T47D (cell line): ENCODE results near the gene CAMKK2.
"Not testable (repeated sequence)": the region's sequence is repeated elsewhere in the genome, so short reads cannot be mapped to it uniquely, and the experiment has no call there.

Experiments used
- DNase-seq, 2 experiments: peaks; one replicate each; pipeline versions ENCODE4 v3.0.0 to v3.0.0-alpha.2; 2011 to 2012; ENCODE audit warnings: low read depth in 1 of 2, low spot score in 1 of 2
- JUND ChIP-seq: IDR thresholded peaks from 2 replicates; pipeline ENCODE4 v1.6.1; 2012; ENCODE audit warnings: low read depth
- in situ Hi-C: cut with HindIII; loops from 2 replicates; pipeline ENCODE4 v1.10.0; 2016; ENCODE audit warnings: low sequenced_read_pairs, low pct_unique_long_range_greater_than_20kb

Gene CAMKK2

GRCh38 chr12:121232163-121232562 lies 64.3 kb downstream of the CAMKK2 start:
- TF ChIP-seq JUND: no peak
- in situ Hi-C loops: no loop called here
- DNase-seq: no peak

- in situ Hi-C loops: no loop called here
- DNase-seq: no peak
- TF ChIP-seq JUND: no peak
Observed at GRCh38 chr12:121230538-121230907, 66.0 kb downstream of the CAMKK2 start.

GRCh38 chr12:121229826-121230537 lies 66.5 kb downstream of the CAMKK2 start:
- in situ Hi-C loops: not testable (repeated sequence)
- peak; percentile 84 to 86 for DNase-seq

GRCh38 chr12:121228919-121229665 lies 67.4 kb downstream of the CAMKK2 start:
- peak in 1 of 2 experiments; percentile 34 for DNase-seq
- no peak for TF ChIP-seq JUND
- in situ Hi-C loops: no loop called here

- no peak for TF ChIP-seq JUND
- DNase-seq: peak; percentile 92 to 99
- in situ Hi-C loops: no loop called here
Observed at GRCh38 chr12:121227294-121227693, 69.2 kb downstream of the CAMKK2 start.

- DNase-seq, in situ Hi-C loops: not testable (repeated sequence)
Observed at GRCh38 chr12:121226871-121227270, 69.6 kb downstream of the CAMKK2 start.

GRCh38 chr12:121226399-121226798 lies 70.1 kb downstream of the CAMKK2 start:
- no peak for TF ChIP-seq JUND
- no peak for DNase-seq
- in situ Hi-C loops: no loop called here

- peak in 1 of 2 experiments; percentile 39 for DNase-seq
- TF ChIP-seq JUND: no peak
- in situ Hi-C loops: no loop called here
Observed at GRCh38 chr12:121224591-121224990, 71.9 kb downstream of the CAMKK2 start.

GRCh38 chr12:121223292-121224285 lies 72.9 kb downstream of the CAMKK2 start:
- peak; percentile 49 to 77 for DNase-seq
- in situ Hi-C loops: no loop called here
- TF ChIP-seq JUND: no peak

- no peak for DNase-seq
- in situ Hi-C loops: no loop called here
- no peak for TF ChIP-seq JUND
Observed at GRCh38 chr12:121222847-121223246, 73.7 kb downstream of the CAMKK2 start.

- no peak for TF ChIP-seq JUND
Observed at GRCh38 chr12:121219353-121219986, 77.0 kb downstream of the CAMKK2 start.

More at GRCh38 chr12:121219353-121219986, 77.0 kb downstream of the CAMKK2 start:
- in situ Hi-C loops: no loop called here
- DNase-seq: no peak
